ENCODE results near the gene PXDN.

The PXDN gene

GRCh38 chr2:1633936-1634587 is 110.3 kb downstream of the PXDN start:
- no peaks in the 10 kb centered on the region for H3K27me3 ChIP-seq (ENCODE audit: insufficient read depth, low read depth)
- TF ChIP-seq CTCF (conservative IDR thresholded peaks at IDR 0.05; ENCODE audit: low read depth, low read length), result no peak
- no peak overlapping the region for H3K4me2 ChIP-seq
- H3K4me1 ChIP-seq (ENCODE audit: low read depth, poor library complexity, severe bottlenecking), result no peaks in the 10 kb centered on the region
- H2AFZ ChIP-seq (ENCODE audit: low read depth), result no peak overlapping the region
- H3K4me3 ChIP-seq (IDR thresholded peaks at IDR 0.05; ENCODE audit: insufficient read depth, low read depth, low read length), result no peak overlapping the region
- H3K27ac ChIP-seq, result no peak overlapping the region
- H4K20me1 ChIP-seq (ENCODE audit: insufficient read depth), result no peaks in the 10 kb centered on the region
- no peaks in the 10 kb centered on the region for H3K79me2 ChIP-seq (ENCODE audit: insufficient read depth, low read depth)
- H3K9ac ChIP-seq, result no peak overlapping the region
- H3K36me3 ChIP-seq (ENCODE audit: insufficient read depth), result no peaks in the 10 kb centered on the region

- H4K20me1 ChIP-seq (ENCODE audit: insufficient read depth), result no peaks in the 10 kb centered on the region
- no peak for TF ChIP-seq CTCF (conservative IDR thresholded peaks at IDR 0.05; ENCODE audit: low read depth, low read length)
- no peak overlapping the region for H3K9ac ChIP-seq
- no peak overlapping the region for H3K4me2 ChIP-seq
- H3K4me1 ChIP-seq (ENCODE audit: low read depth, poor library complexity, severe bottlenecking), result no peaks in the 10 kb centered on the region
- no peaks in the 10 kb centered on the region for H3K79me2 ChIP-seq (ENCODE audit: insufficient read depth, low read depth)
- H3K27ac ChIP-seq, result no peak overlapping the region
- H3K27me3 ChIP-seq (ENCODE audit: insufficient read depth, low read depth), result no peaks in the 10 kb centered on the region
- H3K4me3 ChIP-seq (IDR thresholded peaks at IDR 0.05; ENCODE audit: insufficient read depth, low read depth, low read length), result no peak overlapping the region
- H3K36me3 ChIP-seq (ENCODE audit: insufficient read depth), result no peaks in the 10 kb centered on the region
- H2AFZ ChIP-seq (ENCODE audit: low read depth), result no peak overlapping the region
Observed at GRCh38 chr2:1633092-1633671, 111.1 kb downstream of the PXDN start.

- H2AFZ ChIP-seq (ENCODE audit: low read depth), result no peak overlapping the region
- H3K36me3 ChIP-seq (ENCODE audit: insufficient read depth), result no peaks in the 10 kb centered on the region
- no peaks in the 10 kb centered on the region for H4K20me1 ChIP-seq (ENCODE audit: insufficient read depth)
- H3K79me2 ChIP-seq (ENCODE audit: insufficient read depth, low read depth), result no peaks in the 10 kb centered on the region
- no peaks in the 10 kb centered on the region for H3K4me1 ChIP-seq (ENCODE audit: low read depth, poor library complexity, severe bottlenecking)
- H3K27me3 ChIP-seq (ENCODE audit: insufficient read depth, low read depth), result no peaks in the 10 kb centered on the region
- no peak overlapping the region for H3K4me3 ChIP-seq (IDR thresholded peaks at IDR 0.05; ENCODE audit: insufficient read depth, low read depth, low read length)
- no peak overlapping the region for H3K9ac ChIP-seq
- TF ChIP-seq CTCF (conservative IDR thresholded peaks at IDR 0.05; ENCODE audit: low read depth, low read length), result no peak
- H3K4me2 ChIP-seq, result no peak overlapping the region
- no peak overlapping the region for H3K27ac ChIP-seq
Observed at GRCh38 chr2:1632510-1632909, 111.8 kb downstream of the PXDN start.

- Histone ChIP-seq H3K27ac (no peak overlapping the region), H3K79me2 (ENCODE audit: insufficient read depth, low read depth) (no peaks in the 10 kb centered on the region), H3K4me2 (no peak overlapping the region), H3K36me3 (ENCODE audit: insufficient read depth) (no peaks in the 10 kb centered on the region), H4K20me1 (ENCODE audit: insufficient read depth) (no peaks in the 10 kb centered on the region), H3K4me3 (IDR thresholded peaks at IDR 0.05; ENCODE audit: insufficient read depth, low read depth, low read length) (no peak overlapping the region), H3K9ac (no peak overlapping the region), H3K4me1 (ENCODE audit: low read depth, poor library complexity, severe bottlenecking) (no peaks in the 10 kb centered on the region), H2AFZ (ENCODE audit: low read depth) (no peak overlapping the region), H3K27me3 (ENCODE audit: insufficient read depth, low read depth) (no peaks in the 10 kb centered on the region)
- no peak for TF ChIP-seq CTCF (conservative IDR thresholded peaks at IDR 0.05; ENCODE audit: low read depth, low read length)
Observed at GRCh38 chr2:1632002-1632348, 112.3 kb downstream of the PXDN start.
